IMR-90 (cell line): Measurements from ENCODE around the gene ELMO1. TPM values are rescaled to one million over a fixed set of nuclear protein-coding genes. Genes with fewer than 3 reads are reported as not detected.

Experiments used
- ATAC-seq: fragments of 200-7000 bp; cut with Tn5 transposase; 2 replicates; pipeline ENCODE4 v1.9.1; 2020; ENCODE audit warnings: low read depth, mild to moderate bottlenecking, moderate library complexity
- BruUV-seq: library from RNA; stranded (reverse); fragments of 400-500 nt; replicated peaks from 2 replicates; lab custom pipeline; 2021; lab: Mats Ljungman, UMichigan
- CTCF ChIA-PET: fragments of 300-600 bp; formaldehyde crosslinking; extraction: SDS; loops from one replicate; lab custom pipeline; 2021; ENCODE audit warnings: antibody characterized with exemption; lab: Yijun Ruan, JAX
- POLR2A ChIA-PET: fragments of 300-600 bp; sonication (Branson Sonifier 250); formaldehyde crosslinking; loops from one replicate; lab custom pipeline; 2022; ENCODE audit warnings: antibody characterized with exemption; ENCODE audit not compliant: unreplicated experiment; lab: Charles Lee
- DNase-seq: peaks from one replicate; pipeline ENCODE4 v3.0.0; 2013
- H2AFZ ChIP-seq: replicated peaks from 2 replicates; pipeline ENCODE3; 2013; ENCODE audit warnings: low read length, mild to moderate bottlenecking; ENCODE audit not compliant: poor library complexity
- H2AK5ac ChIP-seq: 2 replicates; pipeline ENCODE4 v1.6.1; 2013; ENCODE audit warnings: low read depth, low read length, inconsistent platforms
- H2AK9ac ChIP-seq: replicated peaks from 2 replicates; pipeline ENCODE3; 2013; ENCODE audit warnings: mild to moderate bottlenecking, low read depth, low read length, moderate library complexity; ENCODE audit not compliant: poor library complexity
- H2BK120ac ChIP-seq: 2 replicates; pipeline ENCODE4 v1.6.1; 2013; ENCODE audit warnings: low read depth, low read length, inconsistent platforms
- H2BK15ac ChIP-seq: 3 replicates; pipeline ENCODE4 v1.6.1; 2013; ENCODE audit warnings: low read depth, low read length, inconsistent platforms
- H2BK20ac ChIP-seq: 2 replicates; pipeline ENCODE4 v1.6.1; 2013; ENCODE audit warnings: low read depth, mild to moderate bottlenecking, inconsistent platforms, low read length, moderate library complexity
- H2BK5ac ChIP-seq: 2 replicates; pipeline ENCODE4 v1.6.1; 2013; ENCODE audit warnings: mild to moderate bottlenecking, low read depth, low read length, inconsistent platforms; ENCODE audit not compliant: poor library complexity, severe bottlenecking
- H3K14ac ChIP-seq: replicated peaks from 2 replicates; pipeline ENCODE4 v1.6.1; 2013; ENCODE audit warnings: low read depth, low read length, inconsistent platforms
- H3K18ac ChIP-seq: 2 replicates; pipeline ENCODE4 v1.6.1; 2013; ENCODE audit warnings: low read depth, low read length, control low read depth
- H3K23ac ChIP-seq: 2 replicates; pipeline ENCODE4 v1.6.1; 2013; ENCODE audit warnings: low read depth, low read length, inconsistent platforms
- H3K27ac ChIP-seq: 2 replicates; pipeline ENCODE4 v1.5.1; 2013; ENCODE audit warnings: mild to moderate bottlenecking, control low read depth, low read length; ENCODE audit not compliant: insufficient read depth
- H3K27me3 ChIP-seq: 2 replicates; pipeline ENCODE4 v1.6.1; 2013; ENCODE audit warnings: low read length; ENCODE audit not compliant: control insufficient read depth, insufficient read depth
- H3K36me3 ChIP-seq: 2 replicates; pipeline ENCODE4 v1.6.1; 2013; ENCODE audit warnings: low read length, mixed read lengths; ENCODE audit not compliant: control insufficient read depth, insufficient read depth
- H3K4ac ChIP-seq: 2 replicates; pipeline ENCODE4 v1.6.1; 2013; ENCODE audit warnings: low read depth, low read length, inconsistent platforms
- H3K4me1 ChIP-seq: 2 replicates; pipeline ENCODE4 v1.6.1; 2013; ENCODE audit warnings: low read length, mixed read lengths; ENCODE audit not compliant: control insufficient read depth, insufficient read depth
- H3K4me2 ChIP-seq: 2 replicates; pipeline ENCODE4 v1.6.1; 2013; ENCODE audit warnings: low read depth, mild to moderate bottlenecking, control low read depth, low read length, moderate library complexity
- H3K4me3 ChIP-seq: 2 replicates; pipeline ENCODE4 v1.5.1; 2013; ENCODE audit warnings: low read depth, mild to moderate bottlenecking, control low read depth, low read length, moderate library complexity; ENCODE audit not compliant: insufficient read depth
- H3K56ac ChIP-seq: 2 replicates; pipeline ENCODE4 v1.6.1; 2013; ENCODE audit warnings: low read length, inconsistent platforms; ENCODE audit not compliant: insufficient read depth; ENCODE audit errors: extremely low read depth
- H3K79me1 ChIP-seq, 2 experiments: 2 replicates each; pipeline ENCODE4 v1.6.1; 2013; ENCODE audit warnings: low read length in 2 of 2, inconsistent platforms in 1 of 2, low read depth in 1 of 2
- H3K9ac ChIP-seq: 2 replicates; pipeline ENCODE4 v1.6.1; 2013; ENCODE audit warnings: low read depth, low read length, control low read depth
- H3K9me1 ChIP-seq: 2 replicates; pipeline ENCODE4 v1.6.1; 2013; ENCODE audit warnings: low read length, inconsistent platforms; ENCODE audit not compliant: insufficient read depth
- H3K9me3 ChIP-seq: 2 replicates; pipeline ENCODE4 v1.6.1; 2013; ENCODE audit warnings: low read length; ENCODE audit not compliant: control insufficient read depth, insufficient read depth
- H4K20me1 ChIP-seq: 2 replicates; pipeline ENCODE4 v1.6.1; 2013; ENCODE audit warnings: low read length, inconsistent platforms; ENCODE audit not compliant: insufficient read depth
- H4K5ac ChIP-seq: 2 replicates; pipeline ENCODE4 v1.6.1; 2013; ENCODE audit warnings: mild to moderate bottlenecking, low read depth, low read length, control low read depth
- H4K8ac ChIP-seq, 2 experiments: 2 replicates each; pipeline ENCODE4 v1.6.1; 2013; ENCODE audit warnings: low read depth in 2 of 2, low read length in 2 of 2, control low read depth in 1 of 2, inconsistent platforms in 1 of 2
- H4K91ac ChIP-seq: 2 replicates; pipeline ENCODE4 v1.6.1; 2013; ENCODE audit warnings: low read depth, low read length, inconsistent platforms; ENCODE audit not compliant: insufficient read depth
- BHLHE40 ChIP-seq: fragments of 150-350 bp; IDR thresholded peaks from 2 replicates; pipeline ENCODE4 v1.6.1; 2016; ENCODE audit warnings: mild to moderate bottlenecking, low read depth, low read length
- CEBPB ChIP-seq: IDR thresholded peaks from 2 replicates; pipeline ENCODE4 v1.6.1; 2012; ENCODE audit warnings: low read depth, low read length, improper control_type of control experiment
- CHD1 ChIP-seq: IDR thresholded peaks from 2 replicates; pipeline ENCODE4 v1.6.1; 2012; ENCODE audit warnings: low read depth, low read length, improper control_type of control experiment
- ELK1 ChIP-seq: fragments of 150-350 bp; IDR thresholded peaks from 2 replicates; pipeline ENCODE4 v1.6.1; 2016; ENCODE audit warnings: low read depth, mild to moderate bottlenecking, low read length, moderate library complexity, borderline replicate concordance
- FOS ChIP-seq: fragments of 150-350 bp; IDR thresholded peaks from 2 replicates; pipeline ENCODE4 v1.6.1; 2016; ENCODE audit warnings: low read depth, low read length
- MAFK ChIP-seq: IDR thresholded peaks from 2 replicates; pipeline ENCODE4 v1.6.1; 2012; ENCODE audit warnings: low read depth, low read length, improper control_type of control experiment
- MAZ ChIP-seq: IDR thresholded peaks from 2 replicates; pipeline ENCODE4 v1.6.1; 2012; ENCODE audit warnings: low read depth, mild to moderate bottlenecking, low read length, improper control_type of control experiment, moderate library complexity, borderline replicate concordance
- MXI1 ChIP-seq: IDR thresholded peaks from 2 replicates; pipeline ENCODE4 v1.6.1; 2012; ENCODE audit warnings: low read depth, mild to moderate bottlenecking, low read length, moderate library complexity, borderline replicate concordance
- NFE2L2 ChIP-seq: fragments of 150-350 bp; IDR thresholded peaks from 2 replicates; pipeline ENCODE4 v1.6.1; 2016; ENCODE audit warnings: low read depth, mild to moderate bottlenecking, low read length
- POLR2A ChIP-seq: IDR thresholded peaks from 2 replicates; pipeline ENCODE4 v1.6.1; 2012; ENCODE audit warnings: mild to moderate bottlenecking, low read depth, low read length
- RAD21 ChIP-seq: IDR thresholded peaks from 2 replicates; pipeline ENCODE4 v1.6.1; 2012; ENCODE audit warnings: low read length, improper control_type of control experiment
- RCOR1 ChIP-seq: IDR thresholded peaks from 2 replicates; pipeline ENCODE4 v1.6.1; 2012; ENCODE audit warnings: mild to moderate bottlenecking, low read length, improper control_type of control experiment; ENCODE audit not compliant: insufficient replicate concordance
- RFX5 ChIP-seq: IDR thresholded peaks from 2 replicates; pipeline ENCODE4 v1.8.0; 2012; ENCODE audit warnings: low read depth, mild to moderate bottlenecking, low read length, moderate library complexity
- SMC3 ChIP-seq: fragments of 150-350 bp; IDR thresholded peaks from 2 replicates; pipeline ENCODE4 v1.6.1; 2016; ENCODE audit warnings: low read depth, mild to moderate bottlenecking, antibody characterized with exemption, low read length, moderate library complexity
- WGBS, 2 experiments: methylation state at CpG; one replicate each; pipeline versions ENCODE4 v1.1.5 to v1.1.7; 2013; ENCODE audit warnings: missing lambda C conversion rate in 2 of 2; ENCODE audit not compliant: insufficient read length in 1 of 2; ENCODE audit errors: extremely low coverage in 2 of 2; 5-methylcytosine and 5-hydroxymethylcytosine counted together
- dilution Hi-C: fragments of 300-500 bp; cut with HindIII; formaldehyde crosslinking; loops from one replicate; pipeline ENCODE4 v1.14.3; 2018; ENCODE audit warnings: low sequenced_read_pairs; ENCODE audit not compliant: unreplicated experiment
- in situ Hi-C: fragments of 300-500 bp; cut with MboI; formaldehyde crosslinking; loops from 3 replicates; pipeline ENCODE4 v1.14.3; 2019; ENCODE audit warnings: low sequenced_read_pairs, inconsistent platforms, mixed read lengths
- intact Hi-C: fragments of 100-400 bp; cut with micrococcal nuclease; formaldehyde crosslinking; loops from 2 replicates; pipeline ENCODE4 v1.10.0; 2022
- polyA plus RNA-seq, 3 experiments: library from polyadenylated mRNA; depleted of rRNA; stranded (reverse); fragments of >200 nt; gene quantifications; 2 replicates each; pipeline ENCODE4 v1.2.3, GENCODE V29; 2012; ENCODE audit warnings: low replicate concordance in 1 of 3
- total RNA-seq: library from RNA; depleted of rRNA; stranded (reverse); fragments of >200 nt; gene quantifications from 2 replicates; pipeline ENCODE4 v1.2.3, GENCODE V29; 2012
- TF ChIP-seq, protein P1 (sequence below): fragments of 150-350 bp; IDR thresholded peaks from 2 replicates; pipeline ENCODE4 v1.6.1; 2017; ENCODE audit warnings: mild to moderate bottlenecking, antibody characterized with exemption, low read length, low read depth
- TF ChIP-seq, protein P2 (sequence below): conservative IDR thresholded peaks from 2 replicates; pipeline ENCODE4 v1.5.1; 2012; ENCODE audit warnings: mild to moderate bottlenecking, low read depth, low read length, improper control_type of control experiment

ELMO1 gene
- total and polyA plus RNA-seq, 2 of the 4 experiments (the other 2 are of a cell fraction): 0.03 TPM; not detected in 1

GRCh38 chr7:36939816-36940215, 508.8 kb downstream of the ELMO1 start:
- H2AK5ac ChIP-seq: no peak overlapping the region
- H3K14ac ChIP-seq: no peak overlapping the region
- no peak overlapping the region for H2BK120ac ChIP-seq
- TF ChIP-seq RFX5: no peak
- no peak for TF ChIP-seq CHD1
- TF ChIP-seq BHLHE40: no peak
- TF ChIP-seq NFE2L2: no peak
- TF ChIP-seq FOS: no peak
- no peak for TF ChIP-seq MAZ
- TF ChIP-seq, protein P1, sequence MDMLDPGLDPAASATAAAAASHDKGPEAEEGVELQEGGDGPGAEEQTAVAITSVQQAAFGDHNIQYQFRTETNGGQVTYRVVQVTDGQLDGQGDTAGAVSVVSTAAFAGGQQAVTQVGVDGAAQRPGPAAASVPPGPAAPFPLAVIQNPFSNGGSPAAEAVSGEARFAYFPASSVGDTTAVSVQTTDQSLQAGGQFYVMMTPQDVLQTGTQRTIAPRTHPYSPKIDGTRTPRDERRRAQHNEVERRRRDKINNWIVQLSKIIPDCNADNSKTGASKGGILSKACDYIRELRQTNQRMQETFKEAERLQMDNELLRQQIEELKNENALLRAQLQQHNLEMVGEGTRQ: no peak
- no peak for TF ChIP-seq MXI1
- TF ChIP-seq CEBPB: no peak
- no peak for TF ChIP-seq SMC3
- no peak for TF ChIP-seq RCOR1
- no peak for TF ChIP-seq POLR2A
- TF ChIP-seq, protein P2, sequence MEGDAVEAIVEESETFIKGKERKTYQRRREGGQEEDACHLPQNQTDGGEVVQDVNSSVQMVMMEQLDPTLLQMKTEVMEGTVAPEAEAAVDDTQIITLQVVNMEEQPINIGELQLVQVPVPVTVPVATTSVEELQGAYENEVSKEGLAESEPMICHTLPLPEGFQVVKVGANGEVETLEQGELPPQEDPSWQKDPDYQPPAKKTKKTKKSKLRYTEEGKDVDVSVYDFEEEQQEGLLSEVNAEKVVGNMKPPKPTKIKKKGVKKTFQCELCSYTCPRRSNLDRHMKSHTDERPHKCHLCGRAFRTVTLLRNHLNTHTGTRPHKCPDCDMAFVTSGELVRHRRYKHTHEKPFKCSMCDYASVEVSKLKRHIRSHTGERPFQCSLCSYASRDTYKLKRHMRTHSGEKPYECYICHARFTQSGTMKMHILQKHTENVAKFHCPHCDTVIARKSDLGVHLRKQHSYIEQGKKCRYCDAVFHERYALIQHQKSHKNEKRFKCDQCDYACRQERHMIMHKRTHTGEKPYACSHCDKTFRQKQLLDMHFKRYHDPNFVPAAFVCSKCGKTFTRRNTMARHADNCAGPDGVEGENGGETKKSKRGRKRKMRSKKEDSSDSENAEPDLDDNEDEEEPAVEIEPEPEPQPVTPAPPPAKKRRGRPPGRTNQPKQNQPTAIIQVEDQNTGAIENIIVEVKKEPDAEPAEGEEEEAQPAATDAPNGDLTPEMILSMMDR: no peak
- no peak for TF ChIP-seq RAD21
- TF ChIP-seq ELK1: no peak
- no peak for TF ChIP-seq MAFK
- no CpG with 5 or more reads among the region's 4 CpGs for WGBS, 2 experiments
- no peak overlapping the region for H2BK15ac ChIP-seq
- no peaks in the 10 kb centered on the region for H3K27me3 ChIP-seq
- H2BK20ac ChIP-seq: no peak overlapping the region
- no peaks in the 10 kb centered on the region for H3K79me1 ChIP-seq
- no peak overlapping the region for H2BK5ac ChIP-seq
- no peak overlapping the region for H4K5ac ChIP-seq
- no peaks in the 10 kb centered on the region for H4K20me1 ChIP-seq
- H3K4me2 ChIP-seq: no peak overlapping the region
- H3K18ac ChIP-seq: no peak overlapping the region
- no peak overlapping the region for H4K91ac ChIP-seq
- POLR2A ChIA-PET: no interaction called here
- in situ Hi-C loops (no loop called here), intact Hi-C loops (no loop called here), dilution Hi-C loops (no loop called here)
- H3K9me1 ChIP-seq: no peaks in the 10 kb centered on the region
- H3K4me1 ChIP-seq: no peaks in the 10 kb centered on the region
- H3K9me3 ChIP-seq: peaks cover 3% of the 10 kb centered on the region
- no peak overlapping the region for H3K9ac ChIP-seq
- H3K23ac ChIP-seq: no peak overlapping the region
- H3K36me3 ChIP-seq: no peaks in the 10 kb centered on the region
- no peak overlapping the region for H3K27ac ChIP-seq
- no peak overlapping the region for H3K4me3 ChIP-seq
- no peak for ATAC-seq
- CTCF ChIA-PET: no interaction called here
- H2AFZ ChIP-seq: no peak overlapping the region
- H3K56ac ChIP-seq: no peak overlapping the region
- no peak overlapping the region for H3K4ac ChIP-seq
- no peak for DNase-seq
- H2AK9ac ChIP-seq: no peak overlapping the region
- BruUV-seq: no TSS peak
- no peak overlapping the region for H4K8ac ChIP-seq
